Measurements from ENCODE around the gene A2ML1.

DNA sequence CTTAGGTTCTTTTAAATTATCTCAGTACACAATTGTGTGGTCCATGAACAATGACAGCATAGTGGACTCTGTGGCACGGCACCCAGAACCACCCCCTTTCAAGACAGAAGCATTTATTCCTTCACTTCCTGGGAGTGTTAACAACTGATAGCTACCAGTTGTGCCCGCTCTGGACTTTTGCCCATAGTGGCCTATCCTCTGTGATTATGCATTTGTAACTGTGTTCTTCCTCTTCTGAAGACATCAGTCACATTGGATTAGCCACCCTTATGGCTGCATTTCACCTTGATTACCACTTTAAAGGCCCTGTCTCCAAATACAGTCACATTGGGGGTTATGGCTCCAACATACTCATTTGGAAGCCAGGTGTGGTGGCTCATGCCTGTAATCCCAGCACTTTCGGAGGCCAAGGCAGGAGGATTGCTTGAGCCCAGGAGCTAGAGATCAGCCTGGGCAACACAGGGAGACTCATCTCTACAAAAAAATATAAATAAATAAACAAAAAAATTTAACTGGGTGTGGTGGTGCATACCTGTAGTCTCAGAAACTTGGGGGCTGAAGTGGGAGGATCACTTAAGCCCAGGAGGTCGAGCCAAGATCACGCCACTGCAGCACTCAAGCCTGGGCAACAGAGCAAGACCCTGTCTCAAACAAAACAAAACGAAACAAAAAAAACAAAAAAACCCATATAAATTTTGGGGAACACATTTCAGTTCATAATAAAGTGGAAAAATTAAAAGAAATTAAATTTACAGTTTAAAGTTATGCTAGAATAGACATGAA lies 64.3 kb downstream of the A2ML1 start:
- TF ChIP-seq, protein P1, sequence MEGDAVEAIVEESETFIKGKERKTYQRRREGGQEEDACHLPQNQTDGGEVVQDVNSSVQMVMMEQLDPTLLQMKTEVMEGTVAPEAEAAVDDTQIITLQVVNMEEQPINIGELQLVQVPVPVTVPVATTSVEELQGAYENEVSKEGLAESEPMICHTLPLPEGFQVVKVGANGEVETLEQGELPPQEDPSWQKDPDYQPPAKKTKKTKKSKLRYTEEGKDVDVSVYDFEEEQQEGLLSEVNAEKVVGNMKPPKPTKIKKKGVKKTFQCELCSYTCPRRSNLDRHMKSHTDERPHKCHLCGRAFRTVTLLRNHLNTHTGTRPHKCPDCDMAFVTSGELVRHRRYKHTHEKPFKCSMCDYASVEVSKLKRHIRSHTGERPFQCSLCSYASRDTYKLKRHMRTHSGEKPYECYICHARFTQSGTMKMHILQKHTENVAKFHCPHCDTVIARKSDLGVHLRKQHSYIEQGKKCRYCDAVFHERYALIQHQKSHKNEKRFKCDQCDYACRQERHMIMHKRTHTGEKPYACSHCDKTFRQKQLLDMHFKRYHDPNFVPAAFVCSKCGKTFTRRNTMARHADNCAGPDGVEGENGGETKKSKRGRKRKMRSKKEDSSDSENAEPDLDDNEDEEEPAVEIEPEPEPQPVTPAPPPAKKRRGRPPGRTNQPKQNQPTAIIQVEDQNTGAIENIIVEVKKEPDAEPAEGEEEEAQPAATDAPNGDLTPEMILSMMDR (conservative IDR thresholded peaks at IDR 0.05; ENCODE audit: low read depth, low read length) = no peak
- no peak for TF ChIP-seq EZH2 (IDR thresholded peaks at IDR 0.05; ENCODE audit: borderline replicate concordance, low read depth, low read length, poor library complexity, severe bottlenecking)
